Endothelial cell of umbilical vein (primary cell): ENCODE data around the gene PROX1. TPM values are rescaled to one million over a fixed set of nuclear protein-coding genes. Genes with fewer than 3 reads are reported as not detected.

Source experiments
- BruUV-seq: library from RNA; stranded (reverse); fragments of 400-500 nt; replicated peaks from 2 replicates; lab custom pipeline; 2021; lab: Mats Ljungman, UMichigan
- CTCF ChIA-PET: fragments of 300-600, 350-600 bp; sonication (Branson Sonifier 250); formaldehyde crosslinking; loops from one replicate; lab custom pipeline; 2021; ENCODE audit warnings: antibody characterized with exemption, inconsistent platforms; lab: Charles Lee
- POLR2A ChIA-PET: fragments of 300-600, 350-600 bp; sonication (Branson Sonifier 250); formaldehyde crosslinking; loops from one replicate; lab custom pipeline; 2021; ENCODE audit warnings: antibody characterized with exemption, inconsistent platforms; lab: Charles Lee
- DNase-seq: peaks from one replicate; pipeline ENCODE4 v3.0.0-alpha.2; 2011; ENCODE audit warnings: low read depth, low spot score
- FAIRE-seq: peaks from 2 replicates; lab custom pipeline; 2011; peaks lifted over from hg19 to GRCh38; lab: Jason Lieb, UNC
- H2AFZ ChIP-seq: 2 replicates; pipeline ENCODE4 v1.6.0; 2012; ENCODE audit warnings: low read depth, low read length, control low read depth, inconsistent platforms
- H3K27ac ChIP-seq: 2 replicates; pipeline ENCODE4 v1.5.1; 2011; ENCODE audit warnings: low read depth, mild to moderate bottlenecking, control low read depth, low read length, moderate library complexity; ENCODE audit not compliant: insufficient read depth
- H3K27me3 ChIP-seq, 2 experiments: 2 replicates each; pipeline versions ENCODE4 v1.6.0 to v1.6.1; 2011; ENCODE audit warnings: low read length in 2 of 2, mixed read lengths in 1 of 2; ENCODE audit not compliant: control insufficient read depth in 2 of 2, insufficient read depth in 2 of 2
- H3K36me3 ChIP-seq, 2 experiments: 2 replicates in 1 of 2; 3 replicates in 1 of 2; pipeline ENCODE4 v1.5.1; 2011; ENCODE audit warnings: low read length in 2 of 2, mild to moderate bottlenecking in 1 of 2, moderate library complexity in 1 of 2; ENCODE audit not compliant: control insufficient read depth in 2 of 2, insufficient read depth in 2 of 2; ENCODE audit errors: extremely low read depth in 1 of 2
- H3K4me1 ChIP-seq: 3 replicates; pipeline ENCODE4 v1.5.1; 2011; ENCODE audit warnings: mild to moderate bottlenecking, low read length; ENCODE audit not compliant: control insufficient read depth, insufficient read depth; ENCODE audit errors: extremely low read depth
- H3K4me2 ChIP-seq: 2 replicates; pipeline ENCODE4 v1.6.1; 2011; ENCODE audit warnings: low read length, control low read depth, mixed read lengths; ENCODE audit not compliant: insufficient read depth
- H3K4me3 ChIP-seq, 3 experiments: fragments of 200-600 bp in 1 of 3; sonication (generic), shearing (Covaris generic) in 1 of 3; replicated peaks in 1 of 3; 2 replicates each; pipeline ENCODE4 v1.5.1; 2011 to 2016; ENCODE audit warnings: control low read depth in 3 of 3, low read length in 3 of 3, mild to moderate bottlenecking in 2 of 3, inconsistent platforms in 1 of 3, low read depth in 1 of 3, moderate library complexity in 1 of 3; ENCODE audit not compliant: insufficient read depth in 1 of 3
- H3K79me2 ChIP-seq: 2 replicates; pipeline ENCODE4 v1.6.0; 2012; ENCODE audit warnings: low read length, inconsistent platforms; ENCODE audit not compliant: control insufficient read depth, insufficient read depth
- H3K9ac ChIP-seq: replicated peaks from 2 replicates; pipeline ENCODE3; 2011; ENCODE audit warnings: low read length, control low read depth; ENCODE audit not compliant: insufficient read depth; ENCODE audit errors: extremely low read depth
- H3K9me1 ChIP-seq: replicated peaks from 3 replicates; pipeline ENCODE4 v1.6.0; 2011; ENCODE audit warnings: mild to moderate bottlenecking, low read length; ENCODE audit not compliant: control insufficient read depth, insufficient read depth; ENCODE audit errors: extremely low read depth
- H3K9me3 ChIP-seq: replicated peaks from 2 replicates; pipeline ENCODE4 v1.5.1; 2012; ENCODE audit warnings: low read length, inconsistent platforms; ENCODE audit not compliant: control insufficient read depth, insufficient read depth
- H4K20me1 ChIP-seq: replicated peaks from 2 replicates; pipeline ENCODE3; 2011; ENCODE audit warnings: mild to moderate bottlenecking, low read length; ENCODE audit not compliant: control insufficient read depth, insufficient read depth; ENCODE audit errors: extremely low read depth
- EZH2 ChIP-seq: IDR thresholded peaks from 2 replicates; pipeline ENCODE4 v1.6.1; 2012; ENCODE audit warnings: borderline replicate concordance, low read depth, mild to moderate bottlenecking, moderate library complexity, low read length, inconsistent platforms; ENCODE audit not compliant: severe bottlenecking
- FOS ChIP-seq: IDR thresholded peaks from 2 replicates; pipeline ENCODE4 v1.6.1; 2011; ENCODE audit warnings: mild to moderate bottlenecking, low read length, moderate library complexity, borderline replicate concordance; ENCODE audit not compliant: insufficient read depth
- GATA2 ChIP-seq: IDR thresholded peaks from 2 replicates; pipeline ENCODE4 v1.7.0; 2011; ENCODE audit warnings: low read depth, mild to moderate bottlenecking, moderate library complexity, mixed read lengths, low read length; ENCODE audit not compliant: insufficient read length, insufficient read depth
- JUN ChIP-seq: IDR thresholded peaks from 2 replicates; pipeline ENCODE4 v1.6.1; 2011; ENCODE audit warnings: borderline replicate concordance, low read depth; ENCODE audit not compliant: insufficient read length, insufficient read depth
- MYC ChIP-seq: IDR thresholded peaks from one replicate; pipeline ENCODE4 v1.6.1; 2011; ENCODE audit warnings: mild to moderate bottlenecking, low read depth, low read length
- POLR2A ChIP-seq: IDR thresholded peaks from 2 replicates; pipeline ENCODE4 v1.6.1; 2012; ENCODE audit warnings: low read depth, mild to moderate bottlenecking, control low read depth, low read length
- POLR2AphosphoS5 ChIP-seq: IDR thresholded peaks from 2 replicates; pipeline ENCODE4 v1.6.1; 2012; ENCODE audit warnings: low read depth, mild to moderate bottlenecking, control low read depth, low read length, moderate library complexity; ENCODE audit not compliant: insufficient read depth
- dilution Hi-C: fragments of 300-500 bp; cut with MboI; formaldehyde crosslinking; loops from one replicate; pipeline ENCODE4 v1.15.0; 2019; ENCODE audit warnings: low sequenced_read_pairs; ENCODE audit not compliant: extremely low pct_ligation_motif_present
- intact Hi-C: fragments of 100-400 bp; cut with micrococcal nuclease; formaldehyde crosslinking; loops from one replicate; pipeline ENCODE4 v1.10.0; 2022
- polyA plus RNA-seq, 4 experiments: library from polyadenylated mRNA; depleted of rRNA in 3 of 4; stranded (reverse) in 3 of 4; unstranded in 1 of 4; fragments of >200 nt; gene quantifications; 2 replicates each; pipeline versions ENCODE4 v1.2.1 to v1.2.3, GENCODE V29; 2011 to 2012; ENCODE audit warnings: missing spikeins in 1 of 4
- total RNA-seq: library from RNA; stranded (reverse); gene quantifications from 2 replicates; pipeline ENCODE4 v1.2.3, GENCODE V29; 2021
- TF ChIP-seq, protein P1 (sequence below): IDR thresholded peaks from 2 replicates; pipeline ENCODE4 v1.6.1; 2011; ENCODE audit not compliant: insufficient read depth, insufficient read length
- TF ChIP-seq, protein P2 (sequence below), 2 donors: IDR thresholded peaks; 1 replicate in 1 of 2; 2 replicates in 1 of 2; pipeline ENCODE4 v1.5.1; 2011; ENCODE audit warnings: low read length in 2 of 2, mild to moderate bottlenecking in 2 of 2, moderate library complexity in 2 of 2, control low read depth in 1 of 2, inconsistent platforms in 1 of 2, low read depth in 1 of 2; ENCODE audit not compliant: insufficient read depth in 1 of 2; ENCODE audit errors: extremely low read depth in 1 of 2

The PROX1 gene
- total and polyA plus RNA-seq, 2 donors (not counting 3 experiments of a cell fraction or from before 2014, with no cell fraction given): 2.2 to 4.0 TPM

DNA sequence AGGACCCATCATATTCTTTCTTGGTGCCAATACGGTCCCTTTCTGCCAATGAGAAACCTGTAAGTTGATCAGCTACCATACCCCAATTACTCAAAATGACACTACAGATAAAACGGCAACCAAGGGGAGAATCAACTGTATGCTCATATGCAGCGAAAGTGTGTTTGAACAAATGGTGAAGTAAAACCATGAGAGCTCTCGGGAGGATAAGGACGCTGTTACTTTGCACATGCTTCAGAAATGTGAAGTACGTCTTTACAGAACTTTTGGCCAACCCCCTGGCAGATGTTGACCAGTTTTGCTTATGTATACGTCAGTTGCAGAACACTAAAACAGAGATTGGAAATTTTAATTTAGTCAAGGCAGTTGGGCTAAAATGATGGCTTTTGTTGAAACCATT lies 79.6 kb downstream of the PROX1 start:
- ChIA-PET CTCF (interaction anchor here (1.3 kb wide), 1 partner anchor 56 kb away, joined by 3 read pairs; no protein-coding TSS in a partner anchor), POLR2A (no interaction called here)
- FAIRE-seq (no peak), DNase-seq (no peak)
- no peak overlapping the region for H3K4me2 ChIP-seq
- H3K27me3 ChIP-seq: no peaks in the 10 kb centered on the region
- no peak overlapping the region for H2AFZ ChIP-seq
- H3K79me2 ChIP-seq: no peaks in the 10 kb centered on the region
- dilution Hi-C loops (no loop called here), intact Hi-C loops (no loop called here)
- BruUV-seq: no TSS peak
- no peak overlapping the region for H3K4me3 ChIP-seq
- H3K4me1 ChIP-seq: no peaks in the 10 kb centered on the region
- no peak overlapping the region for H3K27ac ChIP-seq
- H3K9me1 ChIP-seq: no peaks in the 10 kb centered on the region
- no peak overlapping the region for H3K9ac ChIP-seq
- H3K36me3 ChIP-seq: no peaks in the 10 kb centered on the region
- no peaks in the 10 kb centered on the region for H3K9me3 ChIP-seq
- TF ChIP-seq EZH2 (no peak), MYC (no peak), FOS (no peak), JUN (no peak), POLR2A (no peak), GATA2 (no peak), POLR2AphosphoS5 (no peak)
- TF ChIP-seq, protein P1, sequence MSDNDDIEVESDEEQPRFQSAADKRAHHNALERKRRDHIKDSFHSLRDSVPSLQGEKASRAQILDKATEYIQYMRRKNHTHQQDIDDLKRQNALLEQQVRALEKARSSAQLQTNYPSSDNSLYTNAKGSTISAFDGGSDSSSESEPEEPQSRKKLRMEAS: no peak
- TF ChIP-seq, protein P2, sequence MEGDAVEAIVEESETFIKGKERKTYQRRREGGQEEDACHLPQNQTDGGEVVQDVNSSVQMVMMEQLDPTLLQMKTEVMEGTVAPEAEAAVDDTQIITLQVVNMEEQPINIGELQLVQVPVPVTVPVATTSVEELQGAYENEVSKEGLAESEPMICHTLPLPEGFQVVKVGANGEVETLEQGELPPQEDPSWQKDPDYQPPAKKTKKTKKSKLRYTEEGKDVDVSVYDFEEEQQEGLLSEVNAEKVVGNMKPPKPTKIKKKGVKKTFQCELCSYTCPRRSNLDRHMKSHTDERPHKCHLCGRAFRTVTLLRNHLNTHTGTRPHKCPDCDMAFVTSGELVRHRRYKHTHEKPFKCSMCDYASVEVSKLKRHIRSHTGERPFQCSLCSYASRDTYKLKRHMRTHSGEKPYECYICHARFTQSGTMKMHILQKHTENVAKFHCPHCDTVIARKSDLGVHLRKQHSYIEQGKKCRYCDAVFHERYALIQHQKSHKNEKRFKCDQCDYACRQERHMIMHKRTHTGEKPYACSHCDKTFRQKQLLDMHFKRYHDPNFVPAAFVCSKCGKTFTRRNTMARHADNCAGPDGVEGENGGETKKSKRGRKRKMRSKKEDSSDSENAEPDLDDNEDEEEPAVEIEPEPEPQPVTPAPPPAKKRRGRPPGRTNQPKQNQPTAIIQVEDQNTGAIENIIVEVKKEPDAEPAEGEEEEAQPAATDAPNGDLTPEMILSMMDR (IDR thresholded peaks at IDR 0.05; ENCODE audit: extremely low read depth in 1 of 2, insufficient read depth in 1 of 2, low read depth in 1 of 2, low read length in 2 of 2): no peak
- H4K20me1 ChIP-seq: no peaks in the 10 kb centered on the region
